Liver (tissue), 9 donors: ENCODE measurements around the gene USP53. TPM values are rescaled to one million over a fixed set of nuclear protein-coding genes. Genes with fewer than 3 reads are reported as not detected.
"Not testable (repeated sequence)": the region's sequence is repeated elsewhere in the genome, so short reads cannot be mapped to it uniquely, and the experiment has no call there.

Experiments used
- DNase-seq: peaks from one replicate; pipeline ENCODE4 v3.0.0-alpha.2; 2017; ENCODE audit warnings: low spot score
- H3K27ac ChIP-seq, 2 donors: one replicate each; pipeline ENCODE4 v1.7.0; 2013; ENCODE audit warnings: inconsistent platforms in 2 of 2, low read length in 2 of 2, control low read depth in 1 of 2, low read depth in 1 of 2, mild to moderate bottlenecking in 1 of 2
- H3K27me3 ChIP-seq, 4 donors: one replicate each; pipeline versions ENCODE4 v1.6.1 to v1.7.0; 2013; ENCODE audit warnings: low read length in 3 of 4, inconsistent platforms in 1 of 4, mild to moderate bottlenecking in 1 of 4, moderate library complexity in 1 of 4; ENCODE audit not compliant: control insufficient read depth in 4 of 4, insufficient read depth in 4 of 4
- H3K36me3 ChIP-seq, 4 donors: one replicate each; pipeline versions ENCODE4 v1.6.1 to v1.7.0; 2013; ENCODE audit warnings: low read length in 3 of 4, mild to moderate bottlenecking in 3 of 4, low read depth in 1 of 4, moderate library complexity in 1 of 4; ENCODE audit not compliant: control insufficient read depth in 4 of 4, insufficient read depth in 3 of 4
- H3K4me1 ChIP-seq, 4 donors: one replicate each; pipeline versions ENCODE4 v1.6.1 to v1.7.0; 2013; ENCODE audit warnings: low read length in 3 of 4, mild to moderate bottlenecking in 3 of 4, moderate library complexity in 1 of 4; ENCODE audit not compliant: control insufficient read depth in 4 of 4, insufficient read depth in 4 of 4
- H3K4me3 ChIP-seq, 3 donors: one replicate each; pipeline versions ENCODE4 v1.6.1 to v1.7.0; 2013; ENCODE audit warnings: low read length in 3 of 3, control low read depth in 1 of 3, low read depth in 1 of 3, mild to moderate bottlenecking in 1 of 3
- H3K9ac ChIP-seq, 2 donors: one replicate each; pipeline ENCODE4 v1.7.0; 2013; ENCODE audit warnings: low read length in 2 of 2, mild to moderate bottlenecking in 2 of 2, moderate library complexity in 2 of 2, control low read depth in 1 of 2, low read depth in 1 of 2
- H3K9me3 ChIP-seq, 4 donors: one replicate each; pipeline versions ENCODE4 v1.6.1 to v1.7.0; 2013; ENCODE audit warnings: low read length in 3 of 4; ENCODE audit not compliant: control insufficient read depth in 4 of 4
- CTCF ChIP-seq: fragments of 150-350 bp; IDR thresholded peaks from 2 replicates; pipeline ENCODE4 v1.5.1; 2017; ENCODE audit warnings: improper control_type of control experiment, low read depth, low read length; ENCODE audit not compliant: missing input control
- GABPA ChIP-seq, 2 donors: IDR thresholded peaks in 1 of 2; conservative IDR thresholded peaks in 1 of 2; 2 replicates each; pipeline ENCODE4 v1.6.1; 2016; ENCODE audit warnings: antibody characterized with exemption in 2 of 2, mild to moderate bottlenecking in 1 of 2, moderate library complexity in 1 of 2
- HNF4A ChIP-seq, 2 donors: conservative IDR thresholded peaks; 2 replicates each; pipeline ENCODE4 v1.6.1; 2016; ENCODE audit warnings: antibody characterized with exemption in 2 of 2, mild to moderate bottlenecking in 2 of 2
- JUND ChIP-seq, 2 donors: IDR thresholded peaks; 2 replicates each; pipeline ENCODE4 v1.6.1; 2016; ENCODE audit warnings: antibody characterized with exemption in 2 of 2
- MAX ChIP-seq: IDR thresholded peaks from 2 replicates; pipeline ENCODE4 v1.6.1; 2016; ENCODE audit warnings: antibody characterized with exemption
- NR2F2 ChIP-seq: IDR thresholded peaks from 2 replicates; pipeline ENCODE4 v1.6.1; 2016; ENCODE audit warnings: antibody characterized with exemption
- RAD21 ChIP-seq, 2 donors: IDR thresholded peaks; 2 replicates each; pipeline ENCODE4 v1.6.1; 2016; ENCODE audit warnings: antibody characterized with exemption in 2 of 2, mild to moderate bottlenecking in 2 of 2
- RXRA ChIP-seq, 2 donors: IDR thresholded peaks; 2 replicates each; pipeline ENCODE4 v1.6.1; 2017 to 2018; ENCODE audit warnings: antibody characterized with exemption in 2 of 2, mild to moderate bottlenecking in 1 of 2
- SP1 ChIP-seq: IDR thresholded peaks from 2 replicates; pipeline ENCODE4 v1.6.1; 2018; ENCODE audit warnings: antibody characterized with exemption, mild to moderate bottlenecking
- TAF1 ChIP-seq: conservative IDR thresholded peaks from 2 replicates; pipeline ENCODE4 v1.6.1; 2016; ENCODE audit warnings: antibody characterized with exemption, mild to moderate bottlenecking
- YY1 ChIP-seq: IDR thresholded peaks from 2 replicates; pipeline ENCODE4 v1.6.1; 2016; ENCODE audit warnings: antibody characterized with exemption, mild to moderate bottlenecking
- WGBS: extraction: QIAGEN DNeasy Blood & Tissue Kit; methylation state at CpG from one replicate; pipeline ENCODE4 v1.1.7; 2013; 5-methylcytosine and 5-hydroxymethylcytosine counted together
- polyA plus RNA-seq, 2 donors: library from polyadenylated mRNA; stranded (reverse) in 1 of 2; unstranded in 1 of 2; fragments of 200-250 nt in 1 of 2; fragments of >200 nt in 1 of 2; fragmentation: Nextera tagmentation in 1 of 2; extraction: Ambion mirVana in 1 of 2; gene quantifications; one replicate each; pipeline versions ENCODE4 v1.2.1 to v1.2.3, GENCODE V29; 2013 to 2015
- total RNA-seq, 2 donors: library from RNA; depleted of rRNA; stranded (reverse); fragments of >200 nt; gene quantifications; one replicate each; pipeline ENCODE4 v1.2.3, GENCODE V29; 2014
- donor health status: healthy.
- donor health status: healthy.
- donor health status: healthy.
- donor health status: healthy.
- donor health status: healthy.

USP53 gene
- total and polyA plus RNA-seq, 4 donors = 4.7 to 20.7 (median 5.9) TPM

GRCh38 chr4:119329835-119330620 is 117.5 kb downstream of the USP53 start:
- H3K4me1 ChIP-seq = no peaks in the 10 kb centered on the region
- no peaks in the 10 kb centered on the region for H3K27me3 ChIP-seq
- no peak for TF ChIP-seq SP1
- no peak for TF ChIP-seq NR2F2
- no peak for TF ChIP-seq RXRA (IDR thresholded peaks at IDR 0.05)
- TF ChIP-seq HNF4A (conservative IDR thresholded peaks at IDR 0.05) = no peak
- TF ChIP-seq TAF1 = no peak
- no peak for TF ChIP-seq GABPA (IDR thresholded peaks at IDR 0.05 in 1 of 2, conservative IDR thresholded peaks at IDR 0.05 in 1 of 2)
- TF ChIP-seq YY1 = no peak
- no peak for TF ChIP-seq MAX
- no peak for TF ChIP-seq RAD21 (IDR thresholded peaks at IDR 0.05)
- no peak for TF ChIP-seq JUND (IDR thresholded peaks at IDR 0.05)
- TF ChIP-seq CTCF = no peak
- no peak overlapping the region for H3K27ac ChIP-seq
- no peaks in the 10 kb centered on the region for H3K9me3 ChIP-seq
- DNase-seq = no peak
- no peak overlapping the region for H3K4me3 ChIP-seq
- H3K36me3 ChIP-seq = no peaks in the 10 kb centered on the region
- WGBS = 69% methylated on average over 2 of the region's 2 CpGs
- H3K9ac ChIP-seq = no peak overlapping the region

- H3K9ac ChIP-seq, H3K36me3 ChIP-seq, H3K9me3 ChIP-seq, DNase-seq, H3K27ac ChIP-seq, H3K4me3 ChIP-seq, H3K27me3 ChIP-seq, H3K4me1 ChIP-seq: not testable (repeated sequence)
- 86% methylated on average over 3 of the region's 4 CpGs for WGBS
Measured at GRCh38 chr4:119336332-119336979, 123.9 kb downstream of the USP53 start.

GRCh38 chr4:119337010-119337409 is 124.5 kb downstream of the USP53 start:
- Histone ChIP-seq H3K9me3 (no peaks in the 10 kb centered on the region), H3K4me1 (no peaks in the 10 kb centered on the region), H3K27ac (no peak overlapping the region), H3K27me3 (no peaks in the 10 kb centered on the region), H3K36me3 (no peaks in the 10 kb centered on the region), H3K4me3 (no peak overlapping the region), H3K9ac (no peak overlapping the region)
- 71% methylated on average over 1 of the region's 1 CpG for whole genome bisulfite sequencing
- TF ChIP-seq NR2F2 = peak; percentile 32
- TF ChIP-seq JUND (IDR thresholded peaks at IDR 0.05) = no peak
- DNase-seq = no peak

- not testable (repeated sequence) for H3K4me1 ChIP-seq, H3K9ac ChIP-seq, H3K27ac ChIP-seq, H3K4me3 ChIP-seq, H3K9me3 ChIP-seq, H3K27me3 ChIP-seq, DNase-seq, H3K36me3 ChIP-seq
Measured at GRCh38 chr4:119339895-119340294, 127.4 kb downstream of the USP53 start.

GRCh38 chr4:119343293-119343692 is 130.8 kb downstream of the USP53 start:
- not testable (repeated sequence) for H3K4me3 ChIP-seq, H3K9ac ChIP-seq, H3K9me3 ChIP-seq, H3K36me3 ChIP-seq, DNase-seq, H3K4me1 ChIP-seq, H3K27ac ChIP-seq, H3K27me3 ChIP-seq
- WGBS = no CpG with 5 or more reads among the region's 2 CpGs
